ENCODE measurements around the gene PLA2G2D.

The PLA2G2D gene

GRCh38 chr1:20083178-20083944 is 36.0 kb downstream of the PLA2G2D start:
- DNase-seq = no peak

- DNase-seq = no peak
These were observed 36.6 kb downstream of the PLA2G2D start for GRCh38 chr1:20082772-20083171.

- no peak for DNase-seq
These were observed 38.0 kb downstream of the PLA2G2D start for GRCh38 chr1:20081353-20081810.

GRCh38 chr1:20080441-20081352 is 38.6 kb downstream of the PLA2G2D start:
- DNase-seq = no peak

GRCh38 chr1:20079661-20080305 is 39.6 kb downstream of the PLA2G2D start:
- no peak for DNase-seq

- no peak for DNase-seq
These were observed 40.6 kb downstream of the PLA2G2D start for GRCh38 chr1:20078711-20079110.

GRCh38 chr1:20078171-20078651 is 41.1 kb downstream of the PLA2G2D start:
- DNase-seq = no peak

- no peak for DNase-seq
These were observed 42.5 kb downstream of the PLA2G2D start for GRCh38 chr1:20076710-20077461.

GRCh38 chr1:20076223-20076622 is 43.1 kb downstream of the PLA2G2D start:
- no peak for DNase-seq

GRCh38 chr1:20075345-20075744 is 44.0 kb downstream of the PLA2G2D start:
- no peak for DNase-seq

GRCh38 chr1:20074725-20075171 is 44.6 kb downstream of the PLA2G2D start:
- DNase-seq = no peak

GRCh38 chr1:20074055-20074724 is 45.1 kb downstream of the PLA2G2D start:
- no peak for DNase-seq

GRCh38 chr1:20073256-20073655 is 46.1 kb downstream of the PLA2G2D start:
- DNase-seq = no peak

- no peak for DNase-seq
These were observed 46.6 kb downstream of the PLA2G2D start for GRCh38 chr1:20072771-20073170.

GRCh38 chr1:20071416-20071815 is 47.9 kb downstream of the PLA2G2D start:
- no peak for DNase-seq

GRCh38 chr1:20070357-20070756 is 49.0 kb downstream of the PLA2G2D start:
- no peak for DNase-seq

GRCh38 chr1:20069874-20070273 is 49.5 kb downstream of the PLA2G2D start, which contains the start of gene PLA2G5:
TSS of gene PLA2G5 (plus strand) at chr1:20070194. CDS start at chr1:20084831, 14,637 bp downstream.
- no peak for DNase-seq

GRCh38 chr1:20068722-20069121 is 50.6 kb downstream of the PLA2G2D start:
- DNase-seq = no peak

- DNase-seq = no peak
These were observed 55.5 kb downstream of the PLA2G2D start for GRCh38 chr1:20063861-20064292.

Data from stimulated activated CD4-positive, alpha-beta T cell treated with anti-CD3 and anti-CD28 coated beads, Interleukin-2, amount 100 ng/mL, for 24 hours (primary cell).